GM18870 (cell line): ENCODE measurements around the gene AP3D1.

Experiments used
- ATAC-seq: cut with Tn5 transposase; IDR thresholded peaks from one replicate; pipeline ENCODE4 v1.9.1; 2021; ENCODE audit warnings: moderate library complexity; ENCODE audit not compliant: unreplicated experiment

AP3D1 gene

GRCh38 chr19:2070436-2070827 lies 80.9 kb downstream of the AP3D1 start:
- no peak for ATAC-seq

GRCh38 chr19:2064788-2065524 lies 86.4 kb downstream of the AP3D1 start:
- ATAC-seq = no peak

- ATAC-seq = no peak
Observed at GRCh38 chr19:2064395-2064787, 87.0 kb downstream of the AP3D1 start.

- ATAC-seq = no peak
Observed at GRCh38 chr19:2063824-2064223, 87.5 kb downstream of the AP3D1 start.

GRCh38 chr19:2062770-2063169 lies 88.6 kb downstream of the AP3D1 start:
- ATAC-seq = no peak

- ATAC-seq = no peak
Observed at GRCh38 chr19:2062389-2062729, 89.0 kb downstream of the AP3D1 start.

GRCh38 chr19:2061495-2062388 lies 89.6 kb downstream of the AP3D1 start:
- peak; percentile 75 for ATAC-seq

- peak; percentile 19 for ATAC-seq
Observed at GRCh38 chr19:2060884-2061494, 90.4 kb downstream of the AP3D1 start.

GRCh38 chr19:2059422-2060201 lies 91.8 kb downstream of the AP3D1 start:
- ATAC-seq = no peak

GRCh38 chr19:2058570-2059421 lies 92.6 kb downstream of the AP3D1 start:
- ATAC-seq = no peak

GRCh38 chr19:2057484-2058469 lies 93.6 kb downstream of the AP3D1 start:
- no peak for ATAC-seq

GRCh38 chr19:2056837-2057192 lies 94.6 kb downstream of the AP3D1 start:
- ATAC-seq = no peak

GRCh38 chr19:2055931-2056836 lies 95.2 kb downstream of the AP3D1 start:
- ATAC-seq = no peak

GRCh38 chr19:2054763-2055162 lies 96.6 kb downstream of the AP3D1 start:
- ATAC-seq = no peak

- ATAC-seq = no peak
Observed at GRCh38 chr19:2053601-2054389, 97.6 kb downstream of the AP3D1 start.

GRCh38 chr19:2051773-2052704 lies 99.3 kb downstream of the AP3D1 start:
- ATAC-seq = no peak
